AG08396 (cell line): ENCODE measurements around the gene ZNF747.
A peak's percentile ranks its signal among the peaks of the same experiment; 100 is the strongest.

Source experiments
- DNase-seq: peaks from one replicate; pipeline ENCODE4 v3.0.0; 2012; ENCODE audit warnings: low spot score, mixed read lengths

ZNF747 gene

DNA sequence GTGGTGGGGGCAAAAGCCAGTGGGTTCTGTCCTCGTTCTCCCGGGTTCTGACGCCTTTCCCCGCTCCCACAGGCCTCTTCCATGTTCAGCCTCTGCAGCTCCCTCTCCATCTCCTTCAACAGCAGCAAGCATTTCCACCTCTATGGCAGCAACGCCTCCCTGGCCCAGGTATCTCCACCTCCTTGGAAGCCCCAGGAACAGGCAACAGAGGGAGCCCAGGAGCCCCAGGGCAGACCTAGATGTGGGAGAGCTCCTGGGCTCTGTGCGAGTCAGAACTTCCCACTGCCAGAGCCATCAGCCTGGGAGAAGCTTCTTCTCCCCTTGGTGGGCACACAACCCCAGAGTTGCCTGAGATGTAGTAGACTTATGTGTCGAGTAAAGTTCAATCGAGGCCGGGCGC is 16.1 kb downstream of the ZNF747 start:
- no peak for DNase-seq

DNA sequence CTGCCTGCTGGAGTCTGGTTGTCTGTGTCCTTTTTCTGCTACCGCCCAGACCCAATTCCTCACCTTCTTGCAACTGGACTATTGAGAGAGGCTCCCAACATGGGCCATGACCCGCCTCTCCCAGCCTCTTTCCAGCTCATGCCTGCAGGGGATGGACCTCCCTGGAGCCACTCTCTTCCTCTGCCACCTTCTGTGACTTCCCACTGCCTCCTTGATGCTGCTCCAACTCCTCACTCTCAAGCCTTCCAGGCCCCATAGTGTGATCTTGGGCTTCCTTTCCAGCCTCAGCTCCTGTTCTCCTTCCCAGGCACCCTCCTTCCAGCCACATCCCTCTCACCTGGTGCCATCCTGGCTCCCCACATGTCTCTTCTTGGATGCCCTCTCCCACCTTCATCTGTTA is 19.4 kb downstream of the ZNF747 start:
- DNase-seq: no peak

DNA sequence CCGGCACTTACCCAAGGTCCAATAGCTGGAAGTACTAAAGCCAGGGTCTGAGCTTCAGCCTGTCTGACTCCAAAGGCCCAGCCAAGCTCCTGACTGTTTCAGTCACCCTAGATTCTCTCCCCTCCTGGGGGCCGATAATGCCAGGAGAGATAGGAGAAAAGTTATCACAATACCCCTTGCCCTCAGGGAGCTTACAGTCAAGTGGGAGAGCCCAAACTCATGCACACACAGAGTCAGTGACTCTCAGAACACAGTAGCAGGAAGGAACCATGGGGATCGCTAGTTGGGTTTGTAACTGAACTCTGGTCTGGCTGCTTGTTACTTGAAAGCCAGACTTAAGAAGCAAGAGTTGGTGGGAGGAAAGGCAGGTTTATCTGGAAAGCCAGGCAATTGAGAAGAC is 23.1 kb downstream of the ZNF747 start:
- no peak for DNase-seq

DNA sequence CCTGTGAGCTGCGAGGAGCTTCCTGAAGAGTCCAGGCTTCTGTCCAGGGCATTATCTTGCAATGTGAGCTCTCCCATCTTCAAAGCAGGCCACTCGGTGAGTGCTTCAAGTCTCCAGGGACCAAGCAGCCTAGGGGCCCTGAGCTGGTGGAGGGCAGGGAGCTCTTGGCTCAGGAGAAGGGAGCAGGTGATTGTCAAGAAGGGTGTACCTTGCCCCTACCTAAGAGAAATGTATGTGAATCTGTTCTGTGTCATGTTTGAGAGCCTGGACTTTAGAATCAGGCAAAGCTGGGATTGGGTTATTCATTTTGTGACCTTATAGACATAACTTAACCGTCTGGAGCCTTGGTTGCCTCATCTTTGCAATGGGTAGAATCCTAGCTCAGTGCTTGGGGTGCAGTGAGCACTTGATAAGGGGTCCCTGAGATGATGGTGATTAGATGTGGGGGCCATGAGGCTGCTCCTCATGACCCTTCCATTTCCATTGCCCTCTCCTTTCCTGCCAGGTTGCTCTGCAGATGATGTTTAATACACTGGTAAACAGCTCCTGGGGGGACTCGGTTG is 24.2 kb downstream of the ZNF747 start:
- no peak for DNase-seq

DNA sequence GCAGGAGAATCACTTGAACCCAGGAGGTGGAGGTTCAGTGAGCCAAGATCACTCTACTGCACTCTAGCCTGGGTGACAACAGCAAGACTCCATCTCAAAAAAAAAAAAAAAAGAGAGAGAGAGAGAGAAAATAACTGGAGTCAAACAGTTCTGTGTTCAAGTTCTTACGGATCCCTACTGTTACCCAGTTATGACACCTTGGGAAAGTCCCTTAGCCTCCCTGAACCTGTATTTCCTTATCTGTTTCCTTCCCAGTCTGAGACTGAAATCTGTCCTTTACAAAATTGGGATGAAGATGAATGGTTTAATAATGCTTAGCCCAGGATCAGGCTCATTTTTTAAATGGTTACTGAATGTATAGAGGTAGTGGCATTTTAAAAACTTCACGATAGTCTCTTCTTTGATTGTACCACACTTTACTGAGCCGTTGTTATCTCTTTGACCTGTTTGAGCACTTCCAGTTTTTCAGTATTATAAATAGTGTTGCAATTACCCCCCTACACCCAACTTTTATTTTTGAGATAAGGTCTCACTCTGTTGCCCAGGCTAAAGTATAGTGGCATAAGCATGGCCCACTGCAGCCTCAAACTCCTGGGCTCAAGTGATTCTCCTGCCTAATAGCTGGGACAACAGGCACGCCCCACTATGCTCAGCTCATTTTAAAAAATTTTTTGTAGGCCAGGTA is 25.4 kb downstream of the ZNF747 start:
- no peak for DNase-seq

DNA sequence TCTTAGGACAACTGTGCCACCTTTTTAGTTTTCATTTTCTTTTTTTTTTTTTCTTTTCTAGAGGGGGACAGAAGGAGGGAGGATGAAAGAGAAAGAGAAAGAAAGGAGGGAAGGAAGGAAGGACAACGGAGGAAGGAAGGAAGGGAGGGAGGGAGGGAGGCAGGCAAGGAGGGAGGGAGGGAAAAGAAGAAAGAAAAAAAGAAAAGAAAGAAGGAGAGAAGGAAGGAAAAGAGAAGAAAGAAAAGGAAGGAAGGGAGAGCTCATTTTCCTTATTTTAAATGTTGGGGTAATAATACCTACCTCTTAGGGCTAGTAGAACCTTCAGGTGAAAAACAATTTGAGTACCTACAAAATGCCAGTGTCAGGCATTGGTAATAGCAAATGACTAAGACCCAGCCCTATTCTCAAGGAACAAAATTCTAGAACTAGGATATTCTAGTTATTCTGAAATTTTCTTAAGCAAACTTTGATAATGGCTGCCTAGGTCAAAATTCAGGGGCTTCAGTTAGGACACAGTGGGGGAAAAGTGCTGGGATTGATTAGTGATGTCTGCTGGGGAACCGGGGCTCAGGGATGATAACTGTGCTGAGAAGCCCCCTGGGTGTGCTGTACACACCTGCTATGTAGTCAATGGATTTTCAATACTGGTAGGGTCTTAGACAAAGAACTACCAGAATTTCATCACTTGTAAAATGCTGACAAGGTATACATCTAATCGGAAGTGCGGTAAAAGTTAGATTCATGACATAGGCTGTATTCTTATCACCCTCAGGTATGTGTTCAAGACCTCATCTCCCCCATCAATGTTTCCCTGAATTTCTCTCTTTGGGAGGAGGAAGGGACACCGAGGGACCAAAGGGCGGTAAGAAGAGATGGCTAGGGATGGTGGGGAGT is 31.0 kb downstream of the ZNF747 start:
- DNase-seq: no peak

DNA sequence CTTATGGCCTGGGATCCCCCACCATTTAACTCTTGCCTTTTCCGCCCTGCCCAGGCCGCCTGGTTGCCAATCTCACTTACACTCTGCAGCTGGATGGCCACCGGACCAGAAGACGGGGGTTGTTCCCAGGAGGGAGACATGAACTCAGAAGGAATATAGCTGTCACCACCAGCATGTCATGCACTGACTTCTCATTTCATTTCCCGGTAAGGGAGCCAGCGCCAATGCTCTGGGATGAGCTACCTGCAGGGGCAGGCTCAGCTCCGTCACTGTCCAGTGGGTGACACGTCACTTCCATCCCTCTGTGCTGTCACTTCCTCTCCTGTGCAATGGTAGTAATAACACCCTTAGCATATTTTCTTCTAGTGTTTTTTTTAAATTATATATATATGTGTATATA is 35.4 kb downstream of the ZNF747 start:
- no peak for DNase-seq

DNA sequence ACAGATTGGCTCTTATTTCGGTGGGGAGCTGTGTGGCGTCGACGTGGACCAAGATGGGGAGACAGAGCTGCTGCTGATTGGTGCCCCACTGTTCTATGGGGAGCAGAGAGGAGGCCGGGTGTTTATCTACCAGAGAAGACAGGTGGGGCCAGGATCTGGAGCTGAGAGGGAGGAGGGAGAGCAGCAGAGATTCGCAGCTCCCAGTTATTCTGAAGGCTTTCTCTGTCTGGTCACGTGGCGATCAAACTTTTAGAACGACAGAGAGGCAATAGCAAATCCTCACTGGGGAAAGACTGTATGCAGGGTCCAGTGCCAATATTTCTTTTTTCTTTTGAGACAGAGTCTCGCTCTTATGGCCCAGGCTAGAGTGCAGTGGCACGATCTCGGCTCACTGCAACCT is 39.9 kb downstream of the ZNF747 start:
- no peak for DNase-seq

DNA sequence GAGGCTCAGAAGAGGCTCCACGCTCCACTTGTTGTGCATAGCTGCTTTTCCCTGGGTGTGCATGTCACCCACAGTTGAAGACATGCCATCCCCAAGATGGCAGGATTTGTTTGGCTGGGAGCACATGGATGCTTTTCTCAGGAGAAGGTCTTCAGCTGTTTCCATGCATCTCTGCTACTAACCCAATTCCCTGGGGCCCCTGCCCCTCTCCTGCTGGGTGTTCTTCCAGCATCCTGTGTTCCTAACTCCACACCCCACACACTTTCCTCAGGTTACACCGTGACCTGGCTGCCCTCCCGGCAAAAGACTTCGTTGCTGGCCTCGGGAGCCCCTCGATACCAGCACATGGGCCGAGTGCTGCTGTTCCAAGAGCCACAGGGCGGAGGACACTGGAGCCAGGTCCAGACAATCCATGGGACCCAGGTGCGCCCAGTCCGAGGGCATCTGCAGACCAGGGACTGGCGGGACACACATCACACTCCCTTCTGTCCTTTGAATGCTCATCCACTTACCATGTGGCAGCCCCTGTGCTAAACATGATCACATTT is 40.6 kb downstream of the ZNF747 start:
- DNase-seq: no peak

DNA sequence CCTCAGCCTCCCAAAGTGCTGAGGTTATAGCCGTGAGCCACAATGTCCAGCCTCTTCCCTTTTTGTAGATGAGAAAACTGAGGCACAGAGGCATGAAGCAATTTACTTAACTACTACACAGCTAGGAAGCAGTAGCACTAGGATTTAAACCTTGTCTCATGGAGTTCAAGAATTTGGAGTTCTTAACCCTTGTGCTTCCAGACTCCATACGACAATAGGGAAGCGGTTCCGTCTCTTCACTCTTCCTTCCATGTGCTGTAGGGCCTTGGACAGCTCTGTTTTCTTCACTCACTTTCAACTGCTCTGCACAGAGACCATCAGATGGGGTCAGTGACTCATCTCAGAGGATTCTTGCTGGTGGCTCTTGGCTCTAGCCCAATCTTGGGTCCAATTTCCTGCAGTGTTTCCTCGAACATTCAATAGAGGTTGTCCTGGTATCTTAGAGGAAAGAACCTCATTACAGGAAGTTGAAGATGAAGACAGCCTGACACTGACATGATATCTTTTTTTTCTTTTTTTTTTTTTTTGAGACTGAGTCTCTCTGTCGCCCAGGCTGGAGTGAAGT is 42.8 kb downstream of the ZNF747 start:
- peak; percentile 76 for DNase-seq

DNA sequence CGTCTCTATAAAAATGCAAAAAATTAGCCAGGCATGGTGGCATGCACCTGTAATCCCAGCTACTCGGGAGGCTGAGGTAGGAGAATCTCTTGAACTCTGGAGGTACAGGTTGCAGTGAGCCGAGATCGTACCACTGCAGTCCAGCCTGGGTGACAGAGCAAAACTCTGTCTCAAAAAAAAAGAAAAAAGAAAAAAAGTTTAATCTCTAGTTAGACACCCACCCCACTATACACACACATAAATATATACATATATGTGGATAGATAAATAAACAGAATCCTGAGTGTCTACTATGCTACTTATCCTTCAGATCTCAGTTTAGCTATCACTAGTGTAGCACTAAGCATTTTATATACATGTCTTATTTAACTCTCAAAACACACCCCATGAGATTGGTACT is 43.4 kb downstream of the ZNF747 start:
- DNase-seq: no peak

DNA sequence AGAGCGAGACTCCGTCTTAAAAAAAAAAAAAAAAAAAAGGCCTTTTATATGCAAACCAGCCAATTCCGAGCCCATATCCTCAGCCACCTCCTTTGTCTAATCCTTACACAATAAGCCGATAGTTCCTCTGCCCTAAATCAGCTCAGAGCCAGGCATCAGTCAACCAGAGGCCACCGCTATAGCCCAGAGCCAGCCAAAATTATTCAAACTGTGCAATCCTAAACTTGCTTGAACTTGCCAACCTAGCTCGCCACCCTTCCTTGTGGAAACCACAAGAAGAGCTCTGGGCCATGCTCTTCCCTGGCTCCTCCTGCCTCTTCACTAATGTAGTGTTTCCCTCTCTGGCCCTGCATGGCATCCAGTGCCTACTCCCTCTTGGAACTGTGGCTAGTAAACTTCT is 44.4 kb downstream of the ZNF747 start:
- no peak for DNase-seq

DNA sequence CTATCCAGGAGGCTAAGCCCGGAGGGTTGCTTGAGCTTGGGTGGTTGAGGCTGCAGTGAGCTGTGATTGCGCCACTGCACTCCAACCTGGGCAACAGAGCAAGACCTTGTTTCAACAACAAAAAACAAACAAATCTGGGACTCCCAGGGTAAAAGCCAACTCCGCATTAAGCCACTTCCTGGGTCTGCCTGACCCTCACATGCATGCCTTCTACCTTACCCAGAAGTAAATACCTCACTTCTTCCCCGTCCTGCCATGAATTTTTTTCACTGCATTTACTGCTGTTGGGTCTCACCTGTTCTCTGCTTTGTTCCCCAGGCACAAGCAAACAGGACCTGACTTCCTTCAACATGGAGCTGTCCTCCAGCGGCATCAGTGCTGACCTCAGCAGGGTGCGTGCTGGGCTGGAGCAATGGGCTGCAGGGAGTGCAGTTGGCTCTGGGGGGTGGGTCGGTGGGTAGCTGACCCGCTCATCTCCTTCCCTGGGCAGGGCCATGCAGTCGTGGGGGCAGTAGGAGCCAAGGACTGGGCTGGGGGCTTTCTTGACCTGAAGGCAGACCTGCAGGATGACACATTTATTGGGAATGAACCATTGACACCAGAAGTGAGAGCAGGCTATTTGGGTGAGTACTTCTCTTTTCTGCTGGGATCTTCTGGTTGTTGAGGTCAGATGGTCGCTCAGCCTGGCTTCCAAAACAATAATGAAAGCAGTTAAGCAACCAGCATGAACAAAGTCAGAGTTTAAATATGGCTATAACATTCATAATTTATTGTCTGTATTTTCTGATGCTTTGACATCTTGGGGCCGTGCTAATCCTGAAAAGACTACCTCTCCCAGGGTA is 45.7 kb downstream of the ZNF747 start:
- no peak for DNase-seq

DNA sequence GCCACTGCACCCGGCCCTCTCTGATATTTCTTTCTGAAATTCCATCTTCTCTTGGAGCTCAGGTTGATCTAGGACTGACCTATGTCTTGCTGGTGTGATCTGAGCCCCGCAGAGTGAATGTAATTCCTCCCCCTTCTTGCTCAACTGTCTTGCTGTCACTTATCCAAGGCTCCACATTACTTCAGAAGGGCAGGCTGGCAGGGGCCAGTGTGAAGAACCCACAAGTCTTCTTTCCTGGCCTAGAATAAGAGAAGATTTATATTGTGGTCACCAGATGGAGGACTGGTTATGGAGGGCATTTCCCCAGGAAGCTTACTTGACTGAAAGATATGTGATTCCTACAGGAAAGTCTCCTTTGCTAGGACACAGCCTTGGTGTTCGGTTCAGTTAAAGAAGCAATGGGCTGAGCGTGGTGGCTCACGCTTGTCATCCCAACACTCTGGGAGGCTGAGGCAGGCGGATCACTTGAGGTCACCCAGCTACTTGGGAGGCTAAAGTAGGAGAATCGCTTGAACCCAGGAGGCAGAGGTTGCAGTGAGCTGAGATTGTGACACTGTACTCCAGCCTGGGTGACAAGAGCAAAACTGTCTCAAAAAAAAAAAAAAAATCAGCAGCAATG is 48.7 kb downstream of the ZNF747 start:
- no peak for DNase-seq

DNA sequence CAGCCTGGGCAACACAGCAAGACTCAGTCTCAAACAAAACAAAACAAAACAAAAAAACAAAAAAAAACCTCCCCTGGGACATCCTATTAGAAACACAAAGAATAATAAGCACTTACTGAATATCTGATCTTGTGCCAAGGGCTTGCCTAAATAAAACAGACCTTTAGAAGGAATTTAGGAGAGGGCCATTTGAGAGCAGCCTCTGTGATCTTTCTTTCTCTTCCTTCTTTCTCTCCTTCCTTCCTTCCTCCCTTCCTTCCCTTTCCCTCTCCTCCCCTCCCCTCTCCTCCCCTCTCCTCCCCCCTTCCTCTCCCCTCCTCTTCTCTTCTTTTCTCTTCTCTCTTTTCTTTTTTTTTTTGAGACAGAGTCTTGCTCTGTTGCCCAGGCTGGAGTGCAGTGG is 49.8 kb downstream of the ZNF747 start:
- DNase-seq: no peak

DNA sequence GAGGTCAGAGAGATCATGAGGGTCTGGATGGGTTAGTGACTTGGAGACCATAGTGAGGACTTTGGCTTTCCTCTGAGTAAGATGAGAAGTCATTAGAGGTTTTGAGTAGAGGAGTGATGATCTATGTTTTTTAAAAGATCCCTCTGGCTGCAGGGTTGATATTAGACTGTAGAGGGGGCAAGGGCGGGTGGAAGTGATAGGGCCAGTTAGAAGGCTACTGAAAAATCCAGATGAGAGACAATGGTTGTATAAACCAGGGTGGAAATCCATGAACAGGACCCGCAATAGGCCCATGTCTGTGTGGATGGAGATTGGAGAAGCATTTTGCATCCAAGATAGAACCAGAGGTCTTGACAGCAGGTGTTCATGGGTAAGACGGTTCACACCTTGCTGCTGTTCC is 52.3 kb downstream of the ZNF747 start:
- DNase-seq: no peak

DNA sequence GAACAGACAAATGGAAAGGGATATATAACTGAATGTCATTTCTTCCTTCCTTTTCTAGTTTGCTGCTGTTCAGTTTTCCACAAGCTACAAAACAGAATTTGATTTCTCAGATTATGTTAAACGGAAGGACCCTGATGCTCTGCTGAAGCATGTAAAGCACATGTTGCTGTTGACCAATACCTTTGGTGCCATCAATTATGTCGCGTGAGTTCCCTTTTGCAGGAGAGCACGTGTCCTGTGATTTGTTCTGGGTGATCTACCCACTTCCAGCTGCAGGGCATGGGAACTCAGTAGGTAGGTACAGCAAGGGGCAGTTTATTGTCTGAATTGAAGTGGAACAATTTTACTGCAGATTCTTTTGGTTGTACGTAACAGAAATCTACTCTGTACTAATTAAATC is 53.3 kb downstream of the ZNF747 start:
- DNase-seq: no peak
